CD4-positive, alpha-beta T cell treated with Interleukin-15 for 1 hour (primary cell): Measurements from ENCODE around the gene FAAH.

ENCODE experiments used
- DNase-seq: peaks from one replicate; pipeline ENCODE4 v3.0.0-alpha.2; 2020

The FAAH gene

DNA sequence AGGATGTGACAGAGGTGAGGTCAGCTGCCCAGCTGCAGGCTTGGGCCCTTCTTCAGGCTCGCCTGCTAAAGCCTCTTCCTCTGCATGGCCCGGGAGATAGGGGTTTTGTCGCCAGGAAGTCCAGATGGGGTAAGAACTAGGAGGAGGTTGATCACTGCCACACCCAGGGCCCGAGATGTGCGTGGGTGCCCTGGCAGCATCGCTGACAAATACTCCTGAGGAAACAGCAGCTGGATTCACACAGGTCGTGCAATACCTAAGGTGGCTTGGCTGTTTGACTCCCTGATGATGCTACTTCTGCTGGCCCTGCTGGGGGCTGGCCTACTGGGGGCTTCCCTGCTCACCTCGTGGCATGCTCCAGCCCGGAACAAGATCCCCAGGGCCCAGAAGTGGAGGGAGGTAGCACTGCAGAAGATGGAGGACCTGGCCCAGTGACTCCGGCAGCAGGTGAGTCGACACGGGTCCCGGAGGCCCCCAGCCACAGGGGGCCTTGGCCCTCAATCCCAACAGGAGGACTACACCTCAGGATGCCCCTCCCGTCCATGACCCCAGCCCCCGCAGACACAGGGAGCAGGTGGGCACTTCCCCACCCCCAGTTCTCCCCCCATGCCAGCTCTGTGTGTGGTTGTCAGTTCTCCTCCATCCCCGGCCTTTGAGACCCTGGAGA is 29.6 kb downstream of the FAAH start:
- no peak for DNase-seq

DNA sequence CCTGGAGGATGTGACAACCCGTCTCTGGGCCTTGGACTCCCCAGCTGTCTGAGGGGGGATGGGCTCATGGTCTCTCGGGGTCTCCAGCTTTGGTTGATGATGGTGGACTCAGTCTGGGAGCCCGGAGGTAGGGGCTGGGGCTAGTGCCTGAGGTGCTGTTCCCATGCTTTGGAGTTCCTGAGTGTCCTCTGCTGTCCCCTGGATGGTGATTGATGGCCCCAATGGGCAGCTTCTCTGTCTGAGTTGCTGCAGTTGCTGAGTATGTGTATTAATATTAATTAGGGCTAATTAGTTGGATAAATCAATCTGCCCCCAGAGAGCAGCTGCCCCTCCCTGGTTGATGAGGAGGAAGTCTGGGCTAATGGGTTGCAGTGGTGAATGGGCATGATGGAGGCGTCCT is 30.6 kb downstream of the FAAH start:
- no peak for DNase-seq

DNA sequence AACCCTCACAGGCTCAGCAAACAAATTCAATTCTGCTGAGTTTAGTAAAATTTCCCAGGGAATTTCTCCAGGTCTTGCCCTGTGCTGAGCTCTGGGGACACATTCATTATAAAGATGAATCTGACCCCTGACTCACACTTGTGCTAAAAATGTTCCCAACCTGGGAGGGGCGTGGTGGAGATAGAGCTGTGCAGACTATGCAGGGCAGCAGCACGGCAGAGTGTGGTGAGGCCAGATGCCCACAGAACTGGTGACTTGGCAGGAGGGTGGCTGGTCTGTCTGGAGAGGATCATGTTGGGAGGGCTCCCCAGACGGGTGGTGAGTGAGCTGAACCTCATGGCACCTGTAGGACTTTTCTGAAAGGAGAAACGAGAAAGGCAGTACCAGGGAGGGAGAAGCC is 31.6 kb downstream of the FAAH start:
- DNase-seq, result no peak

DNA sequence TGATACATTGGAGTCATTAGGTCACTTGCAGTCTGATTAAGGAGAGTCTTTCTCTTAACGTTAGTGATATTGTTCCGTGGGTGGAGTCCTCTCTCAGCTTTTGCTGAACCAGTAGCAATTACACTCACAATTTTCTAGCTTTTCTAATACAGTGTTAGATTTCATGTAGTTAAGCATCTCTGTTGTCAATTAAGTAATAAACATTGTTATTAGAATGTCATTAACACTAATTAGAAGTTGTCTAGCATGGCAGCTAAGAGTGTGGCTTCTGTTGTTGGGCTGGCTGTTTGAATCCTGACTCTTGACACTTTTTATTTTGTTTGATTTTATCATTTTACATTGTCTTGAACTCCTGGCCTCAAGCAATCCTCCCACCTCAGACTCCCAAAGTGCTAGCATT is 33.4 kb downstream of the FAAH start:
- no peak for DNase-seq

DNA sequence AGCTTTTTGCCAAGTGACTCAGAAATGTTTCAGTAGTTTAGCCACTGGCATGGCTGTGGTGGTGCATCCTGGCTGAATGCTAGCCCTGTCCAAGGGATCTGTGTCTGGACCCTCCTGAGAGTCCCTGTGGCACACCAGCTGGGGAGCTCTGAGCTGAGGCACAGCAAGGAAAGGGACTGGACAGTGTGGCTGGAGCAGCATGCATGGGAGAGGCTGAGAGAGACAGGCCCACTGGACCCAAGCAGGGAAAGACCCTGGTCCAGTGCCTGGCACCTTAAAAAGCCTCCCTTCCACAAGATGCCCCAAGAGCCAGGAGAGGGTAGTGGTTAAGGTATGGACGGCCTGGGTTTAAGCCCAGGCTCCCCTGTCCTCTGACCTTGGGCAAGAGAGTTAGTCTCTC is 35.3 kb downstream of the FAAH start:
- DNase-seq, result no peak

DNA sequence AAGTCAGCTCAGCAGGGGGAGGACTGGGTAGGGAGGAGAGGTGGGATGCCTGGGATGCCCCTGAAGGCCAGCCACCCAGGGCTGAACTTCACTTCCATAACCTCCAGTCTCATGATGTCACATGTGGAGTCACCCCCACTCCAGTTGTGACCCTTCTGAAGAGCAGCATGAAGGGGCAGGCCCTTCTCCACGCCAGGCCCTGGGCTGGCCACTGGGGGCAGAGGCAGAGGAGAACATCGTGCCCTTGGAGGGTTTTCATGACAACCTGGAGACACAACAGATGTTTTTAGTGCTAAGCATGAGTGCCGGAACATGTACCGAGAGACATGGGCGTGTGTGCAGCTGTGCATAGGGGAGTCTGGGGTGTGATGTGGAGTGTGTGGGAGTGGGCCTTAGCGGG is 37.6 kb downstream of the FAAH start:
- DNase-seq, result no peak

DNA sequence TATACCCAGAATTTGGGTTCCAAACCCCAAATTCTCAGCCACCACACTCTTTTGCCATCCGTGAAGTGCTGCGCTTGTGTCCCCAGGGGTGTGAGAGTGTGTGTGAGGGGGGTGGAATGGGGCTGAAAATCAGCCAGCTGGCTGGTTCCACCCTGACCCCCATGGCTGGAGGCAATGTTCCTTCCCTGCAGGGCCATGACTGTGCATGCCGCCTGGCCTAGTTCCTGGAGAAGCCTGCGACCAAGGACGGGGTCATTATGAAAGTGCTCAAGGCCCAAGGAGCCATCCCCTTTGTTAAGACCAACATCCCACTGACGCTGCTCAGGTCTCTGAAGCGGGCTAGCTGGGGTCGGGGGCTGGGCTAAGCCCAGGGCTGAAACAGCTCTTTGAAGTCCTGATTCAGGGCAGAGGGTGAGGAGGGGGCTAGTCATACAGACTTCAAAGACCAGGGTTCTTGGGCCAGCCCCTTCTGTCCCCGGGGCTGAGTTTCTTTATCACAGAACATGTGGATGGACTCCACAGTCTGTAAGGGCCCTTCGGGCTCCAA is 38.7 kb downstream of the FAAH start:
- no peak for DNase-seq

DNA sequence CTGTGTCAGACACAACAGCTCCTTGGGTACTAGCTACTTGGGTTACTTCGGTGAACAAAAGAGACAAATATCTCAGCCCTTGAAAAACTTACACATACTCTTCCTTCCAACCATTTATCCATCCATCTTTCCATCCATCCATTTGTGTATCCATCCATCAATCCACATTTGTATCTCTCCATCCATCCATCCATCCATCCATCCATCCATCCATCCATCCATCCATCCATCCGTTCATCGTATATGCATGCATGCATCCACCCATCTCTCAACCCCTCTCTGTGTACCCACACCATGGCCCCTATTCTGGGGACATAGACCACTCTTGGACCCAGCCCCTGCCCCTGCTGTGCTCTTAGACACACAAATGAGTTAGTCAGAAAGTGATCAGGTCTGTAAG is 40.2 kb downstream of the FAAH start:
- DNase-seq, result no peak

DNA sequence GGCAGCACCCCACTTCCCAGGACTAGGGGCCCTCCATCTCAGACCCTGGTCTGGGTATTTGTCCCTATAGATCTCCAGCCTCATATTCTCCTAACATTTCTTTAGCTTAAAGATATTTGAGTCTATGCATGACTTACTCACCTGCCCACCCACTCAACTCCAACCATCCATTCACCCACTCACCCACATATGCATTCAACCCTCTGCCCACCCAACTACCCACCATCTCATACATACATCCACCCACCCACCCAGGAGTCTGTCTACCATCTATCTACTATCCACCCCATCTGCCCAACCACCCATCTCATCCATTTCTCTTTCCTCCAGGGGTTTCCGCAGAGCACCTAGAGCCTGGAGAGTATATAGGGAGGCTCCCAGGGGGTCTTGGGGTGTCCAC is 42.7 kb downstream of the FAAH start:
- DNase-seq, result no peak

DNA sequence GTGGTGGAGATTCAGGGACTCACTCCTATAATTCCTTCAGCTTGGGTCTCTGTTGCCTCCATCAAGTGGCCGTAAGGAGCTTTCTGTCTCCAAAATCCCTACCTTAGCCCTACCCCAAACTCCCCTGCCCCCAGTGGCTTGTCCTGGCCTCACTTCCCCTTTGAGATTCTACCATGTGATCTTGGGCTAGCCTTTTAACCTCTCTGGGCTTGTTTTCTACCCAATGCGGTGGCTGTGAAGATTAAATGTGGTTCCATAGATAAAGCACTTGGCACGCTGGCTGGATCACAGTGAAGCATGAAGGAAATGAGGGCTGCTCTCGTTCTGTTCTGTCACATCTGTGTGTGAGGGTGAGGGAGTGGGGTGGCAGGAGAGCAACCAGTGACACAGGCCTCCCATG is 43.6 kb downstream of the FAAH start:
- no peak for DNase-seq

DNA sequence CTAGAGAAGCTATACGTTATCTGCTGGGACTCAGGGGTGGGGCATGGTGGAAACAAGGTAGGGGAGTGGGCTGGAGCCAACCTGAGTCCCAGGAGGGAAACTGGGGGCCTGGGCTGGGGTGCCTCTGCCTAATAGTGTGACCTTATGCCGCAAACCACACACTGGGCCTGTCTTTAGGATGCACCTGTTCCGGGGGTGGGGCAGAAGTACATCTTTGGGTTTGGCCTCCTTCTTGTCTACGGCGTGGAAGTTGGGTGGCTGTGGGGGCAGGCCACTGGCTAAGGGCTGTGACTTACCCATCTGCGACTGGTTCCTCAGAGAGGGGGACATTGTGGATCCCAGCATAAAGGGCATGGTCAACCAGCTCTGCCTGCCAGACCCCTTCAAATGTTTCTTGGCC is 44.2 kb downstream of the FAAH start:
- no peak for DNase-seq

DNA sequence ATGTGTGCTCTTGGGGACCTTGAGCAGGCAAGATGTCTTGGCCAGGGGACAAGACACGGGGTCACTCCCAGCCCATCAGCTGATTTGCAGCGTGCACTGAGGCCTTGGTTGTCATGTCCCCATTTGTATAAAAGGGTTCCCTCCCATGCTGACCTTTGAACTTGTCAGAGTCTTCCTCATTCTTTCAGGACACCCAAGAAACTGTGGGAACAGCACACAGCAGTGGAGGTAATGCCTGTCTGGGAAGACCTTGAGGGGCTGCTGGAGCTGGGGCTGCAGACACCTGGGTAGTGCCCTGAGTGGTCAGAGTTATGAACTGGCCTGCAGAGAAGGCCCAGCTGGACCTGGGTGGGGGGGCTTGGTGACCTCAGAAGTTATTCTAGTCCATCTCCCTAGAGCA is 46.4 kb downstream of the FAAH start:
- DNase-seq, result no peak

DNA sequence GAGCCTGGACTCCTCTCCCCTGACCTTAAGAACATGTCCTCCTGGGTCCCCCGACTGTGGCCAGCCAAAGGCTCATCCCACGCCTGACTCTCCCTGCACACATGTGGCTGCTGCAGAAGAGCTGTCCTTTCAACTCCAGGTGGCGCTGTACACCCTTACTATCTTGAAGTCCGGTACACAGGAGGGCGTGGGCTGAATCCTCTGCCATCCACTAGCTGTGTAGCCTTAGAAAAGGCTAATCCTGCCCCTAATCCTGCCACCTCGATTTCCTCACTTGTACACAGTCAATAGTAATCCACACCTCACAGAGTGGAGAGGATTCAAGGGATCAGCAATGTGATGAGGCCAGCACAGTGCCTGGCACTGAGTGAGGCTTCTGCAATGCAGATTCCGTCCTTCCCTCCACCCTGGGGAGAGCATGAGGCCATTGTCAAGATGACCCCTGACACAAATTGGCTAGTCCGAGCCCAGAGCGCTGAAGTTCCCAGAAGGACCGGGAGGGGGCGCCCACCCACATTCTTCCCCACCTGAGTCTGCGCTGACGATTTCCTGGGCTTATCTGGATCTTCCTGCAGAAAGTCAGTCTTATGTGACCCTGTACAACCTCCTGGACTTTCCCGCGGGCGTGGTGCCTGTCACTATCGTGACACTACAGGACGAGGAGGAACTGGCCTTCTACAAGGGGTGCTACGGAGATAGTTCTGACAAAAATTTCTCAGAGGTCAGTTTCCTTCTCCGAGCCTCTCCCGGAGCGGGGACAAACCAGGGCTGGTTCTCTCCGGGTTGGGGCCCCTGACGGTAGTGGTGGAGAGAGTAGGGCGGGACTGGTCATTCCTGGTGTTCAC is 48.4 kb downstream of the FAAH start:
- DNase-seq, result peak; percentile 60

DNA sequence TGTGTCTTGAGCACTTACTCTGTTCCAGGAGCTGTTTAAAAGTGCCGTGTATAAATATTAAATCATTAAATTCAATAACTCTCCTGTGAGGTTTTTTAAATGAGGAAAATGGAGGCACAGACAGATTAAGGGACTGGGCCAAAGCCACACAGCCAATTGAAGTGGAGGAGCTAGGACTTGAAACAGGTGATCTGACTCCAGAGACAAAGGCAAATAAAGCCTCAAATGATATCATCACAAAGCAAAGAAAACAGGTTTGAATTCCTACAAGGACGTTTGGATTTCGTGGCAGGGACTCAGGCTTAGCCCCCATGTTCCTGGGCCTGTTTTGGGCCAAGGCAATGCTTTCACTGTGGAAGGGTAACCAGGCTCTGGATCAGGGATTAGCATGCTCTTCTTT is 50.3 kb downstream of the FAAH start:
- no peak for DNase-seq

DNA sequence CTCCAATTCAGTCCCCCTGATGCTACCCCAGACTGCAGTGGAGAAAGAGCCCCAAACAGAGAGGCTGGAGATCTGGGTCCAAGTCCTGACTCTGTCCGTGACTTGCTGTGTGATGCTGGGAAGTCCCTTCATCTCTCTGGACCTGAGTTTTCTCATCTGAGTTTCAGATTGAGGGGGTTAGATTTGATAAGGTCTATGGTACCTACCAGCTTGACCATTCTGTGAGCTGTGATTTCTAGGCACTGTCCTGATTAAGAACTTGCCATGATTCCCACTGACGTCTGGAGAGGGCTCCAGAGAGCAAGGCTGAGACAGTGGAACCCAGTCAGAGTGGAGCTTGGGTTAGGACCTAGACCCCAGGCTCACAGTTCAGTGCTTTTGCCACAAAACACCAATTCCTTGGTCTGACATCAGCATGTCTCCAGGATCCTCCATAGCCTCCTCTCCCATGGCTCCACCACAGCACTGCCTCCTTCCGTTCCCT is 51.7 kb downstream of the FAAH start:
- no peak for DNase-seq

DNA sequence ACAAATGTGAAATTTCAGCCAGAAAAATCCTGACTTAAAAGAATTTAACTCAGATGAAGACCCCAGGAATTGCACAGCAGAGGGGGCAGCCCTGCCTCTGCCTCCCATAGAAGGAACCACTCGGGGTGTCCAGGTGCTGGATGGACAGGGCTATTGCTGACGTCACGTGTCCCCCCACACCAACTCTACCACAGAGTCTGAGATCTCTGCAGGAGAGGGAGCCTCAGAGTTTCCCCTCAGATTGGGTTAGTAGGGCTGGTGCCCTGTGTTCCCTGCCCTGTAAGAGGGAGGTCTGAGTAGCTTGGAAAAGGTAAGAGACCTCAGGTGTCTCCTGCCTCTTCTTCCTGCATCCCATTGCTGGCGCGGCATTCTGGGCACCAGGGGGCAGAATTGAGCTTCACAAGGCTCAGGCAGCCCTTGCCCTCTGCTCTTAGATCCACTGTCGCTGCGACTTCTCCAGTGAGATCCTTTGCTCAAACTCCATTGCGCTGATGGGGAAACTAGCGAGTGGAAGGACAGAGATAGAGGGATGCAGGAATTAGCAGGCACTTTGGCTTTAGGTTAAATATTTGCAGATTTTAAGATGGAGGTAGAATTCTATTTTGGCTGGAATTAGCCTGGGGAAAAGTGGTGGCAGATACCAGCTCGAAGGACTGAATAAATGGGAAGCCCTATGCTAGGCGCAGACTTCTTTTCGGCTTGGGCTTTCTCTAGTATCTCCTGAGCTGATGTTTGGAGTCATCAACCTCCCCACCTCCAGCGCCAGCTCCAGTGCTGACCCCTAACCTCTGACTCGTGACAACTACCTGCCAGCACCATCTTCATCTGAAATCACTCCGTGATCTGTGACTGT is 52.8 kb downstream of the FAAH start:
- DNase-seq, result peak; percentile 62

DNA sequence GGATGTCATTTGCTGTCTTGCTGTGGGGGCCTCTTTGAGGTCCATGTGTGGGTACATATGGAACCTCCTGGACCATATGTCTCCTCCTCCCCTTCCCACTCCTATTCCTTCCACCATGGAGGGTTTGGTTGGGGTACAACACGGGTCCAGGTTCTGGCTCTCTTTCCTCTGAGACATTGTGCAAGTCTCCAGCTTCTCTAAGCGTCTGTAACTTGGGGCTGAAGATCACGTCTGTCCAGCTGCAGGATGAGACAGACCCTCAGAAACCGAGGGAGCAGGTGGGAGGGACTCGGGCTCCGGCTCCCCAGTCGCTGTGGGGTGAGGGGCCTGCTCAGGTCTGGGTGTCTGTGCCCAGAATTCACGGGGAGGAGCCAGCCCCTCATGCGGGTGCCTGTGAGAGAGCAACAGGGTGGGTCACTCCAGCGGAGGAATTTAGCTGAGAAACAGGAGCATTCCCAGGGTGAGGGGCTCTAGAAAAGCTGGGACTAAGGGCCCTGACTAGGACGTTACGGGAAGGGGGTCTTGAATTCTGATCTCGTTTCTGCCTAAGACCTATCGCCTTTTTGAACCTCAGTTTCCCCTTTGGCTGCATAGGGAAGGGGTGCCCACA is 53.5 kb downstream of the FAAH start:
- DNase-seq, result no peak

DNA sequence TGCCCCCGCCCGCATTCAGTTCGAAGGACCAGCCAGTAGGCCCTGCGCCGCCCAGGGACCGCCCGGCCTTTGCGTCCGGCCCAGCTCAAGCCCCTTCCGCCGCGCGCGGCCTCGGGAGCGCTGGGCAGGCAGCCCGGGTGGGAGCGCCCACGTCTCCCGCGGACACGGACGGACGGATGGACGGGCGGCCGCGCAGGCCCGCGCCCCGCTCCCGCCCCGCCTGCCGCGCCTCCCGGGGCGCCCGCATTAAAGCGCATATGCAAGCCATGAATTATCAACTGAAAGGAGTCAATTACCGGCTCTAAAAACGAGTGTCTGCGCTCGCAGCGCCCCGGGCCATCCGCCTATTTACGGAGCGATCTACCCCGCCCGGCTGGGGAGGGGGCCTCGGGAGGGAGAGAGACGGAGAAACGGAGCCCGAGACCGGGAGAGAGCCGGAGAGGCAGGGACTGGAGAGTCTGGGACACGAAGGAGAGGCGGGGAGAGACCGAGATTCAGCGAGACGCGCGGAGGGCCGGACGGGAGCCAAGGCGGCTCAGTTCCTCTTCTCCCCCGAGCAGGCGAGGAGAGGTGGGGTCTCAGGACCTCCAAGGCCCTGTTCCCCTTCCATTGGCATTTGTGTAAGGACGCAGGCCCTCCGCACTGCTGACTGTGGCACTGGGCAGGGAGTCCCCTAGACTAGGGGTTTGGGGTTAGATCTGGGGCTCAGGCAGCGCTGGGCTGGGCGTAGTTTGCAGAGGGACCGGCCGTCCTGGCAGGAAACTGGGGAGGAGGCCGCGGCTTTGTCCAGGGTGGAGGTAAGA is 54.2 kb downstream of the FAAH start:
- no peak for DNase-seq

DNA sequence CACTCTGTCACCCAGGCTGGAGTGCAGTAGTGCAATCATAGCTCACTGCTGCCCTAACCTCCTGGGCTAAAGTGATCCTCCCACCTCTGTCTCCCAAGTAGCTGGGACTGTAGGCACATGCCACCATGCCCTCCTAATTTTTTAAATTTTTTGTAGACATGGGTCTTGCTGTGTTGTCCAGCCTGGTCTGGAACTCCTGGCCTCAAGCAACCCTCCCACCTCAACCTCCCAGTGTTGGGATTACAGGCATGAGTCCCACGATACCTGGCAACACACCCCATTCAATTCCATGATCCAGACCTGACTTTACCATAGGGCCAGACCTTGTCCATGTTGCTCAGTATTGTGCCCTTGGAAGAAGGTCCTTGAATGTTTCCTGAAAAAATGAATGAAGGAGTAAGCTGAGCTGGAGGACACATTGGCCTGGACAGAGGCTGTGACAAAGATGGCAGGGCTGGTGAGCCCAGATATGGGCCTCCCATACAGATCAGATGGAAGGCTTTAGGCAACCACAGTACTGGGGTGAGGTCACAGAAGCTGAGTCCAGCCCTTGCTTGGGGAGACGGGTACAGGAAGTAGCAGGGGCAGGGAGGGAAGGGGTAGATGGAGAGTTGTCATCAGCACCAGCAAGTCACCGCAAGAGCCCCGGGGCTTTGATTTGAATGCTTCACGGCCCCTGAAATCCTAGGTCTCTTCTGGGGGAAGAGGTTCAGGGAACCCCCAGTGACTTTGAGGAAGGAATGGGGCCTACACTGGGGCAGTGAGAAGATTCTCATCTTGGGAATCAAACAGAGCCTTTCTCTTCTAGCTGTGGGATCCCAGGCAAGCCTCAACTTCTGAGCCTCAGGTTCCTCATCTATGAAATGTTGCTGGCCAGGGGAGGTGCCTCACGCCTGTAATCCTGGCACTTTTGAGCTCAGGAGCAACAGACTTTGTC is 55.4 kb downstream of the FAAH start:
- no peak for DNase-seq

DNA sequence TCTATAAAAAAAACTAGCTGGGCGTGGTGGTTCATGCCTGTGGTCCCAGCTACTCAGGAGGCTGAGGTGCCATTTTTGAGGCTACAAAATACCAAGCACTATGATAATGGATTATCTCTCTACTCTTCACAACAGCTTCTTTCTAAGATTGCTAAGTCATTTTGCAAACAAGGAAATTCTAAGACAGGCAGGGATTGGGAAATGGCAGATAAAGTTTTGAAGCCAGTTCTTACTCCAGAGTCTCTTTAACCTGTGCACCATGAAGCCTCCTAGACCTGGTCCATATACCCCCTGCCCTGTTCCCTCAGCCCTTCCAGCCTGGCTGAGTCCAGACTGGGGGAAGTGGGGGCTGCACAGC is 56.0 kb downstream of the FAAH start:
- DNase-seq, result no peak
